ENCODE measurements around the gene JPH3.
A peak's percentile ranks its signal among the peaks of the same experiment; 100 is the strongest.

The JPH3 gene

GRCh38 chr16:87627542-87628245 is 25.4 kb downstream of the JPH3 start:
- DNase-seq: no peak

- no peak for DNase-seq
These were observed 26.1 kb downstream of the JPH3 start for GRCh38 chr16:87628246-87628923.

GRCh38 chr16:87628940-87629339 is 26.6 kb downstream of the JPH3 start:
- DNase-seq: peak; percentile 53

GRCh38 chr16:87631067-87631466 is 28.8 kb downstream of the JPH3 start:
- DNase-seq: no peak

GRCh38 chr16:87634411-87634810 is 32.1 kb downstream of the JPH3 start:
- DNase-seq: no peak

GRCh38 chr16:87635541-87636049 is 33.3 kb downstream of the JPH3 start:
- peak; percentile 38 for DNase-seq

- peak; percentile 82 for DNase-seq
These were observed 33.9 kb downstream of the JPH3 start for GRCh38 chr16:87636050-87636684.

- DNase-seq: no peak
These were observed 34.4 kb downstream of the JPH3 start for GRCh38 chr16:87636741-87637140.

- DNase-seq: no peak
These were observed 35.0 kb downstream of the JPH3 start for GRCh38 chr16:87637357-87637756.

GRCh38 chr16:87638736-87639135 is 36.4 kb downstream of the JPH3 start:
- no peak for DNase-seq

- no peak for DNase-seq
These were observed 39.4 kb downstream of the JPH3 start for GRCh38 chr16:87641721-87642120.

GRCh38 chr16:87642491-87642890 is 40.2 kb downstream of the JPH3 start:
- no peak for DNase-seq

GRCh38 chr16:87644186-87644585 is 41.9 kb downstream of the JPH3 start:
- no peak for DNase-seq

- DNase-seq: no peak
These were observed 42.3 kb downstream of the JPH3 start for GRCh38 chr16:87644596-87644995.

GRCh38 chr16:87645802-87646201 is 43.5 kb downstream of the JPH3 start:
- DNase-seq: no peak

- DNase-seq: no peak
These were observed 45.3 kb downstream of the JPH3 start for GRCh38 chr16:87647431-87648185.

GRCh38 chr16:87648236-87648635 is 45.9 kb downstream of the JPH3 start:
- no peak for DNase-seq

GRCh38 chr16:87648698-87649487 is 46.6 kb downstream of the JPH3 start:
- no peak for DNase-seq

- DNase-seq: no peak
These were observed 50.1 kb downstream of the JPH3 start for GRCh38 chr16:87652386-87652785.

- DNase-seq: no peak
These were observed 50.5 kb downstream of the JPH3 start for GRCh38 chr16:87652799-87653198.

- DNase-seq: no peak
These were observed 50.9 kb downstream of the JPH3 start for GRCh38 chr16:87653234-87653633.

- no peak for DNase-seq
These were observed 52.5 kb downstream of the JPH3 start for GRCh38 chr16:87654826-87655225.

All from EL (cell line).